Ectodermal cell (in vitro differentiated cells): ENCODE data around the gene SUOX.

Experiments
- H3K27ac ChIP-seq: 2 replicates; pipeline ENCODE4 v1.7.0; 2013; ENCODE audit warnings: mild to moderate bottlenecking, low read depth, low read length; ENCODE audit not compliant: insufficient read depth, poor library complexity, severe bottlenecking
- H3K27me3 ChIP-seq: 2 replicates; pipeline ENCODE4 v1.7.0; 2013; ENCODE audit warnings: mild to moderate bottlenecking, low read length; ENCODE audit not compliant: insufficient read depth, control insufficient read depth, poor library complexity, severe bottlenecking
- H3K36me3 ChIP-seq: one replicate; pipeline ENCODE4 v1.7.0; 2013; ENCODE audit warnings: low read length; ENCODE audit not compliant: control insufficient read depth, insufficient read depth
- H3K4me1 ChIP-seq: one replicate; pipeline ENCODE4 v1.7.0; 2013; ENCODE audit warnings: low read length; ENCODE audit not compliant: control insufficient read depth, insufficient read depth
- H3K4me3 ChIP-seq: 2 replicates; pipeline ENCODE4 v1.7.0; 2013; ENCODE audit warnings: low read depth, low read length, control low read depth; ENCODE audit not compliant: insufficient read depth
- H3K9me3 ChIP-seq: 2 replicates; pipeline ENCODE4 v1.7.0; 2013; ENCODE audit warnings: mild to moderate bottlenecking, low read length, moderate library complexity; ENCODE audit not compliant: control insufficient read depth
- WGBS, 2 experiments: methylation state at CpG; one replicate each; pipeline ENCODE4 v1.1.7; 2013; ENCODE audit warnings: missing lambda C conversion rate in 2 of 2; 5-methylcytosine and 5-hydroxymethylcytosine counted together

SUOX gene

DNA sequence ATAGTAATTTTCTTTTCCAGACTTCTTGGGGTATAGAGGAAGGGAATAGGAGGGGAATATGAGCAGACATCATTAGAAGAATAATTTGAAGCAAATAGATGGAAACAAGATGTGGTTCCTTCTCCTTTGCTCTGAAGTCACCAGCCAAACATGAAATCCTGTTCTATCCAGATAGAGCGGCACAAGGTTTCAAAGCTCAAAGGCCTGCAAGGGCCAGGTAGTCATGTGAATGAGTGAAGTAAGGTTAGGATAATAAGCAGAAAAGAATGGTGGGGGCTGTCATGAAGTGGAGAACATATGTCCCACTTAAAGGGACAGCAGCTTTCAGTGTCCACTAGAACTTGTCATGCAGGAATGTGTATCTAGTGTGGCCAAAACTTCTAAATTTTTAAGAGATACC is 21.3 kb downstream of the SUOX start:
- Histone ChIP-seq H3K4me1 (peaks cover 29% of the 10 kb centered on the region), H3K4me3 (no peak overlapping the region), H3K27me3 (no peaks in the 10 kb centered on the region), H3K27ac (no peak overlapping the region), H3K9me3 (no peaks in the 10 kb centered on the region), H3K36me3 (no peaks in the 10 kb centered on the region)
- WGBS, 2 experiments: 95 to 100% methylated on average over 1 of the region's 1 CpG

DNA sequence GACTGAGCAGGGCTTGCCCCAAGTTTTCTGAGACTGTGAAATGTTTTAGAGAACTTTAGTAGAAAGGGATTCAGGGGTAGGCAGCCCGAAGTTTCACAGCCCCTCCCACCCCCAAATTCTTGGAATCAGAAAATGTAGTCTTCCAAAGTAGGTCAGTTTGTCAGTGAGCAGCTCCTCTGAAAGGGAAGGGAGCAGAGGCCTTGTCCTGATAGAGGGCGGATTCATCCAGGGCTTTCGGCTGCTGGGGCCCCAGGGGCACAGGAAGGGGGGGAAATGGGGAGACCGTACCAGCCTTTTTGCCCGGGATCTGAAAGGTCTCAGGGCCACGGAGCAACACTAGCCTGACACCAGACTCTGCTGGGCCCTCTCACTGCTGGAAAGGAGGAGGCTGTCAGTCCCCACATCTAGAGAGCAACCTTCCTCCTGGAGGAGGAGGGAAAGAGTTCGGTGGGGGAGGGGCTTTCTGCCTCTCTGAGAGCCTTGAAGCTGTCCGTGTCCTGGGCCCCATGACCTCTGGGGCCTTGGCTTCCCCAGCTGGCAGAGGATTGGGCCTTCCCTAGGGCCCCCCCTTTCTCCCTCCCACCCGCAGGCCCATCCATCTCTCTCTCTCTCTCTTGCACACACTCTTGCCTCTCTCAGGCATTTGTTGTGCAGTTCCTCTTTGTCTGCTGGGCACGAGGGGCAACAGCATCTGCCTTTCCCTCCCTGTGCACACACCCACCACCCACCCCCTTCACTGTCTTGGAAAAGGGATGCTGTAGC is 23.5 kb downstream of the SUOX start, which contains the start of gene IKZF4:
Gene IKZF4 (plus strand): TSS at position 621 of the 762 bp plus-strand sequence. CDS start 451 bp downstream, outside the sequence.
- Histone ChIP-seq H3K4me3 (peak within 1 kb of the TSS; percentile 32), H3K27ac (peak within 1 kb of the TSS; percentile 75), H3K4me1 (peaks cover 29% of the 10 kb centered on the region), H3K36me3 (peaks cover 11% of the 10 kb centered on the region), H3K9me3 (no peaks in the 10 kb centered on the region), H3K27me3 (no peaks in the 10 kb centered on the region)
- WGBS, 2 experiments: 6% methylated on average over 9 to 10 of the region's 10 CpGs

DNA sequence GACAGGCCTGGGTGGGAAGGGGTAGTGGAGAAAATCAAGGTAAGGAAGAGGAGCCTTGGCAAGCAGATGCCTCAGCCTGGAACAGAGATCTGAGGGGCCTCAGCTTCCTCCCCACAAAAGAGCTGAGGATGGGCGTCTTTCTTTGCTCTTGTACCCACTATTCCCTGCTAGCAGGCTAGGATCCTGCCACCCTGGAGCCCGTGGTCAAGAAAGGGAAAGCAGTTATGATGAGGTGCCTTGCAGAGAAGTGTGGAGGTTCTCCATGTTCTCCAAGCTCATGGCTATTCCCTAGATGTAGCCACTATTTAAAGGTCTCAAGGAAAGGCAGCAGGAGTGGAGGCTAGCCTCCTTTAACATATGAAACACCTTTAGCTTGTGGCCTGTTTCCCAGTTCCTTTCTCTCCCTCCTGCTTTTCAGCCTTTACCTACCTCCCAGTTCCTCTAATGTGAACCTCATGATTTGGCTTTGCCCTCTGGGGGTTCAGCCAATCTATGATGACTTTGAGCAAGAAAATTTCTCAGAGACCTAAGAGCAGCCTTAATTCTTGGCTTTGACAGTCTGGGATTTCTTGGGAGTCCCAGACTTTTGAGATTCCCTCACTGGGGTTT is 24.9 kb downstream of the SUOX start:
- Histone ChIP-seq H3K27ac (peak overlapping the region; percentile 75), H3K27me3 (no peaks in the 10 kb centered on the region), H3K36me3 (peaks cover 16% of the 10 kb centered on the region), H3K4me3 (peak overlapping the region; percentile 32), H3K9me3 (no peaks in the 10 kb centered on the region), H3K4me1 (peaks cover 29% of the 10 kb centered on the region)
- 49 to 60% methylated on average over 2 of the region's 2 CpGs for WGBS, 2 experiments

DNA sequence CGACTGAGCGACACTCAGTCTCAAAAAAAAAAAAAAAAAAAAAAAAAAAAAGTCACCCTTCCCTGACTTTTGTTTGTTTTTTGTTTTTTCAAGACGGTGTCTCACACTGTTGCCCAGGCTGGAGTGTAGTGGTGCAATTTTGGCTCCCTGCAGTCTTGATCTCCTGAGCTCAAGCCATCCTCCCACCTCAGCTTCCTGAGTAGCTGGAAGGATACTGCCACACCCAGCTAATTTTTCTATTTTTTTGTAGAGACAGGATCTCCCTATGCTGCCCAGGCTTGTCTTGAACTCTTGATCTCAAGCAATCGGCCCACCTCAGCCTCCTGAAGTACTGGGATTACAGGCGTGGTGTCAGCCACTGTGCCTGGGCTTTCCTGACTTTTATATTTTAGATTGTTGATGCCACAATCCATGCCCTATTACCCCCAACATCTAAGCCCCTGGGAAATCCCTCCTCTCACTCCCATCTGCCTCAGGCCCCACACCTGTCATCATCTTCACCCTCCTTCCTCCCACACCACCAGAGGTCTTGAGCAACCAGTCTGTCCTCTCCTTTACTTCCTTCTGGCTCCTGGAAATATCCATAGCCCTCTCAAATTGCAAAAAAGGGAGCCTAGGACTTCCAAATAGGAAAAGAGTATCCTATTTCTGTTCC is 31.6 kb downstream of the SUOX start:
- WGBS, 2 experiments: 75 to 79% methylated on average over 5 of the region's 5 CpGs
- no peaks in the 10 kb centered on the region for H3K4me1 ChIP-seq
- H3K27me3 ChIP-seq: no peaks in the 10 kb centered on the region
- peaks cover 43% of the 10 kb centered on the region for H3K36me3 ChIP-seq
- H3K9me3 ChIP-seq: no peaks in the 10 kb centered on the region
- no peak overlapping the region for H3K4me3 ChIP-seq
- no peak overlapping the region for H3K27ac ChIP-seq

DNA sequence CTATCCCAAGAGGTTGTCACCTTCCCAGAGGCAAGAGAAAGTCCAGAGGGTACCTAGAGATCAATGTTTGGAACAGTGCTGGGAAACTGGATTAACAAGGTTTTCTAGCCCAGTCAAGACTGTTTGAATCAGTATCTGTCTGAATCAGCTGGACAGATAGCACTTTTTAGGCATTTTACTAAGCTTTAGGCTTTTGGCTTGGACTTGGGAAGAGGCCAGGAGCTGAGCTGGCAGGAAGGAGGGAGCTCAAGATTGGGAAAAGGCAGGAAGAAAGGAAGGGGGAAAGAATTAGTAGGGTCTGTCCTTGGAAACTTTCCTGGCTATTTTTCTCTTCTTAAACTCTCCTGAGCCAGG is 32.1 kb downstream of the SUOX start:
- H3K4me3 ChIP-seq: no peak overlapping the region
- no peaks in the 10 kb centered on the region for H3K9me3 ChIP-seq
- no peaks in the 10 kb centered on the region for H3K4me1 ChIP-seq
- H3K27ac ChIP-seq: no peak overlapping the region
- H3K27me3 ChIP-seq: no peaks in the 10 kb centered on the region
- H3K36me3 ChIP-seq: peaks cover 43% of the 10 kb centered on the region

DNA sequence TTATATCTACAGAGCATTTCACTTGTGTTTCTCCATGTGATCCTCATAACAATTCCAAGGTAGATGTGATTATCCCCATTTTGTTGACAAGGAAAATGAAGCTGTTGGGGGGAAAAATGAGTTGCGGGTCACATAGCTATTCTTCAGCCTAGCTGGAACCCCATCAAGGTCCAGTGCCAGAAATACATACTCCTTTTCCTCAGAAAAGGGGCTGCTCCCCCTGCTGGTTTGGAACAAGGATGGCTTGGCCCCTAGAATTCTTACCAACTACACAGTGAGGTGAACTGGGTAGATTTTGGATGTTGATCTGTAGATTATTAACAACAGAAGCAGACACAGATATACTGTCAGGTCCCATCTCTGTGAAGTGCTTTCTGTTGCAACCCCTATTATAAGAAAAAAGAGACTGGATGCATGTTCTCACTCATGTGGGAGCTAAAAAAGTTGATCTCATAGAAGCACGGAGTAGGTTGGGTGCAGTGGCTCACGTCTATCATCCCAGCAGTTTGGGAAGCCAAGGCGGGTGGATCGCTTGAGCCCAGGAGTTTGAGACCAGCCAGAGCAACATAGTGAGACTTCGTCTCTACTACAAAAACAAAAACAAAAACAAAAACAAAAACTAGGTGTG is 32.7 kb downstream of the SUOX start:
- peaks cover 42% of the 10 kb centered on the region for H3K36me3 ChIP-seq
- 92 to 96% methylated on average over 6 of the region's 6 CpGs for WGBS, 2 experiments
- H3K9me3 ChIP-seq: no peaks in the 10 kb centered on the region
- H3K27me3 ChIP-seq: no peaks in the 10 kb centered on the region
- no peak overlapping the region for H3K4me3 ChIP-seq
- H3K27ac ChIP-seq: no peak overlapping the region
- no peaks in the 10 kb centered on the region for H3K4me1 ChIP-seq

DNA sequence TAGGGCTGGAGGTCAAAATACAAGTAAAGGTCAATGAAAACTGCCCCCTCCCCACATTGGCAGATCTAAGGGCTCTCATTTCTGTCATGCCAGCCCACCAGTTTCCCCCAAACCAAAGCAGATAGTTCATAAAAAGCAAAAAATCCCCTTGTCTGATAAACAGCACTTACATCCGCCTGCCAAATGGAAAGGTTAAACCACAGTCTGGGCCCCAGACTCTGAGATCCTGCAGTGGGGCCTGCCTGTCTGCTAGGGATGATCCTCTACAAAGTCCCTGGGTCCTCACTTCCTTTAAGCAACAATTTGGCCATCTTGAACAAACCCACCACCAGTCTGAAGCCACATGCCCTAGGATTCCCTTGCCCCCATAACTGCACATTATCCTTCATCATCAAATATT is 34.9 kb downstream of the SUOX start:
- no peak overlapping the region for H3K4me3 ChIP-seq
- 90 to 94% methylated on average over 1 of the region's 1 CpG for WGBS, 2 experiments
- H3K4me1 ChIP-seq: no peaks in the 10 kb centered on the region
- no peaks in the 10 kb centered on the region for H3K9me3 ChIP-seq
- H3K27me3 ChIP-seq: no peaks in the 10 kb centered on the region
- peaks cover 41% of the 10 kb centered on the region for H3K36me3 ChIP-seq
- no peak overlapping the region for H3K27ac ChIP-seq

DNA sequence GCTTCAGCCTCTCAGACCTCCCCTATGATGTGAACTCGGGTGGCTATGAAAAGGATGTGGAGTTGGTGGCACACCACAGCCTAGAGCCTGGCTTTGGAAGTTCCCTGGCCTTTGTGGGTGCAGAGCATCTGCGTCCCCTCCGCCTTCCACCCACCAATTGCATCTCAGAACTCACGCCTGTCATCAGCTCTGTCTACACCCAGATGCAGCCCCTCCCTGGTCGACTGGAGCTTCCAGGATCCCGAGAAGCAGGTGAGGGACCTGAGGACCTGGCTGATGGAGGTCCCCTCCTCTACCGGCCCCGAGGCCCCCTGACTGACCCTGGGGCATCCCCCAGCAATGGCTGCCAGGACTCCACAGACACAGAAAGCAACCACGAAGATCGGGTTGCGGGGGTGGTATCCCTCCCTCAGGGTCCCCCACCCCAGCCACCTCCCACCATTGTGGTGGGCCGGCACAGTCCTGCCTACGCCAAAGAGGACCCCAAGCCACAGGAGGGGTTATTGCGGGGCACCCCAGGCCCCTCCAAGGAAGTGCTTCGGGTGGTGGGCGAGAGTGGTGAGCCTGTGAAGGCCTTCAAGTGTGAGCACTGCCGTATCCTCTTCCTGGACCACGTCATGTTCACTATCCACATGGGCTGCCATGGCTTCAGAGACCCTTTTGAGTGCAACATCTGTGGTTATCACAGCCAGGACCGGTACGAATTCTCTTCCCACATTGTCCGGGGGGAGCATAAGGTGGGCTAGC is 37.7 kb downstream of the SUOX start:
- H3K27ac ChIP-seq: no peak overlapping the region
- 94 to 95% methylated on average over 21 of the region's 21 CpGs for WGBS, 2 experiments
- H3K4me1 ChIP-seq: no peaks in the 10 kb centered on the region
- no peaks in the 10 kb centered on the region for H3K9me3 ChIP-seq
- H3K27me3 ChIP-seq: no peaks in the 10 kb centered on the region
- peaks cover 26% of the 10 kb centered on the region for H3K36me3 ChIP-seq
- no peak overlapping the region for H3K4me3 ChIP-seq

DNA sequence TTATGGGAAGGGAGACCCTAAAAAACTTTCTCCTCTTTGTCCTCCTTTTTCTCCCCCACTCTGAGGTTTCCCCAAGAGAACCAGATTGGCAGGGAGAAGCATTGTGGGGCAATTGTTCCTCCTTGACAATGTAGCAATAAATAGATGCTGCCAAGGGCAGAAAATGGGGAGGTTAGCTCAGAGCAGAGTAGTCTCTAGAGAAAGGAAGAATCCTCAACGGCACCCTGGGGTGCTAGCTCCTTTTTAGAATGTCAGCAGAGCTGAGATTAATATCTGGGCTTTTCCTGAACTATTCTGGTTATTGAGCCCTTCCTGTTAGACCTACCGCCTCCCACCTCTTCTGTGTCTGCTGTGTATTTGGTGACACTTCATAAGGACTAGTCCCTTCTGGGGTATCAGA is 40.1 kb downstream of the SUOX start:
- Histone ChIP-seq H3K27me3 (no peaks in the 10 kb centered on the region), H3K4me1 (peaks cover 7% of the 10 kb centered on the region), H3K4me3 (no peak overlapping the region), H3K9me3 (no peaks in the 10 kb centered on the region), H3K36me3 (peaks cover 25% of the 10 kb centered on the region), H3K27ac (no peak overlapping the region)
- 92 to 94% methylated on average over 2 of the region's 2 CpGs for WGBS, 2 experiments
